HUES48 (cell line): ENCODE data around the gene TTYH1.
"Not testable (repeated sequence)": the region's sequence is repeated elsewhere in the genome, so short reads cannot be mapped to it uniquely, and the experiment has no call there.

Experiments used
- H3K27ac ChIP-seq: one replicate; pipeline ENCODE4 v1.7.0; 2013; ENCODE audit warnings: low read depth, low read length, inconsistent platforms
- H3K27me3 ChIP-seq: 2 replicates; pipeline ENCODE4 v1.6.1; 2013; ENCODE audit warnings: mild to moderate bottlenecking, low read length; ENCODE audit not compliant: control insufficient read depth, insufficient read depth
- H3K36me3 ChIP-seq: 2 replicates; pipeline ENCODE4 v1.6.1; 2013; ENCODE audit warnings: low read length; ENCODE audit not compliant: control insufficient read depth, insufficient read depth
- H3K4me1 ChIP-seq: 2 replicates; pipeline ENCODE4 v1.6.1; 2013; ENCODE audit warnings: mild to moderate bottlenecking, low read length; ENCODE audit not compliant: control insufficient read depth, insufficient read depth
- H3K4me3 ChIP-seq: 2 replicates; pipeline ENCODE4 v1.5.1; 2013; ENCODE audit warnings: mild to moderate bottlenecking, low read depth, low read length
- H3K9ac ChIP-seq: 2 replicates; pipeline ENCODE4 v1.6.1; 2013; ENCODE audit warnings: mild to moderate bottlenecking, low read depth, low read length, moderate library complexity
- H3K9me3 ChIP-seq: 2 replicates; pipeline ENCODE4 v1.6.1; 2013; ENCODE audit warnings: low read length; ENCODE audit not compliant: control insufficient read depth, insufficient read depth

TTYH1 gene

DNA sequence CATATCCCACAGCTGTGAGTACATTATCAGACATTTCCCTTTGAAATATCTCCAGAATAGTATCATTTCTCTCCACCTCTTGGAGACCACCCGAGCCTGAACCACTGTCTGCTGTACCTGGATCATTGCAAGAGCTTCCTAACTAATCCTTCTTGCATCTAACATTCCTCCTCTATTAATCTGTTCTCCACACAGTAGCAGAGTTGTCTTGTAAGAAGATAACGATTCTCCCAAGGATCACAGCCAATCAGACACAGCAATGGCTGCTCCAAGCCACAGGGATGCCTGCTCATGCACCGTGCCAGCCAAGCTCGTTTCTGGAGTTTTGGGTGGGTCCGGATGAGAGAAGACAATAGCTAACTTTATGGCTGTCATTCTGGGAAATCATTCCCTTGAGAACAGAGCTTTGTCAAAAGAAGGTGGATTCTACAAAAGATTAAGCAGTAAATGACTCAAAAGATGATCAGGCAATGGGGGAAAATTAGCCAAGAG, 36.0 kb upstream of the TTYH1 start:
- Histone ChIP-seq H3K4me3 (no peak overlapping the region), H3K9me3 (no peaks in the 10 kb centered on the region), H3K36me3 (no peaks in the 10 kb centered on the region), H3K4me1 (no peaks in the 10 kb centered on the region), H3K9ac (no peak overlapping the region), H3K27me3 (no peaks in the 10 kb centered on the region), H3K27ac (no peak overlapping the region)

GRCh38 chr19:54380897-54381296, 34.4 kb upstream of the TTYH1 start:
- H3K27me3 ChIP-seq = no peaks in the 10 kb centered on the region

DNA sequence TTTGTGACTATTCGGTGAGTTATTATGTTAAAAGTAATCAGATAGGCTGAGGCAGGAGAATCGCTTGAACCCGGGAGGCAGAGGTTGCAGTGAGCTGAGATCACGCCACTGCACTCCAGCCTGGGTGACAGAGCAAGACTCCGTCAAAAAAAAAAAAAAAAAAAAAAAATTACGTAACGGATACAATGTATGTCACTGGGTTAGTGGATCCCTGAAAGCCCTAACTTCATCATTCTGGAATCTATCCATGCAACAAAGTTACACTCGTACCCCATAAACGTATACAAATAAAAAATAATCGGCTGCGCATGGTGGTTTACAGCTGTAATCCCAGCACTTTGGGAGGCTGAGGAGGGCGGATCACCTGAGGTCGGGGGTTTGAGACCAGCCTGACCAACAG, 33.2 kb upstream of the TTYH1 start:
- H3K4me1 ChIP-seq, H3K27ac ChIP-seq, H3K9ac ChIP-seq, H3K9me3 ChIP-seq, H3K36me3 ChIP-seq, H3K4me3 ChIP-seq, H3K27me3 ChIP-seq: not testable (repeated sequence)

More at GRCh38 chr19:54380897-54381296, 34.4 kb upstream of the TTYH1 start:
- H3K4me1 ChIP-seq = no peaks in the 10 kb centered on the region
- H3K36me3 ChIP-seq = no peaks in the 10 kb centered on the region
- H3K4me3 ChIP-seq = no peak overlapping the region
- no peak overlapping the region for H3K27ac ChIP-seq
- no peak overlapping the region for H3K9ac ChIP-seq
- no peaks in the 10 kb centered on the region for H3K9me3 ChIP-seq

- peaks cover 12% of the 10 kb centered on the region for H3K27me3 ChIP-seq
Observed at GRCh38 chr19:54383330-54383729, 31.9 kb upstream of the TTYH1 start.

GRCh38 chr19:54387991-54388801, 27.1 kb upstream of the TTYH1 start:
- Histone ChIP-seq H3K27ac (no peak overlapping the region), H3K9ac (no peak overlapping the region)

More at GRCh38 chr19:54383330-54383729, 31.9 kb upstream of the TTYH1 start:
- H3K36me3 ChIP-seq = no peaks in the 10 kb centered on the region
- no peaks in the 10 kb centered on the region for H3K4me1 ChIP-seq
- no peak overlapping the region for H3K9ac ChIP-seq
- H3K9me3 ChIP-seq = no peaks in the 10 kb centered on the region
- H3K4me3 ChIP-seq = no peak overlapping the region
- no peak overlapping the region for H3K27ac ChIP-seq

GRCh38 chr19:54388802-54389139, 26.5 kb upstream of the TTYH1 start:
- Histone ChIP-seq H3K27ac (no peak overlapping the region), H3K36me3 (no peaks in the 10 kb centered on the region), H3K4me3 (peak overlapping the region; percentile 34; the same call in 1 of the 2 replicates), H3K27me3 (peaks cover 20% of the 10 kb centered on the region), H3K9ac (no peak overlapping the region), H3K9me3 (no peaks in the 10 kb centered on the region), H3K4me1 (peaks cover 12% of the 10 kb centered on the region)

More at GRCh38 chr19:54387991-54388801, 27.1 kb upstream of the TTYH1 start:
- H3K4me3 ChIP-seq = peak overlapping the region; percentile 34
- H3K36me3 ChIP-seq = no peaks in the 10 kb centered on the region
- H3K27me3 ChIP-seq = peaks cover 20% of the 10 kb centered on the region
- H3K4me1 ChIP-seq = peaks cover 12% of the 10 kb centered on the region
- H3K9me3 ChIP-seq = no peaks in the 10 kb centered on the region

- Histone ChIP-seq H3K9ac (no peak overlapping the region), H3K27me3 (peaks cover 20% of the 10 kb centered on the region), H3K36me3 (no peaks in the 10 kb centered on the region), H3K4me1 (peaks cover 12% of the 10 kb centered on the region), H3K27ac (no peak overlapping the region), H3K9me3 (no peaks in the 10 kb centered on the region), H3K4me3 (no peak overlapping the region)
Observed at GRCh38 chr19:54389553-54389952, 25.7 kb upstream of the TTYH1 start.

DNA sequence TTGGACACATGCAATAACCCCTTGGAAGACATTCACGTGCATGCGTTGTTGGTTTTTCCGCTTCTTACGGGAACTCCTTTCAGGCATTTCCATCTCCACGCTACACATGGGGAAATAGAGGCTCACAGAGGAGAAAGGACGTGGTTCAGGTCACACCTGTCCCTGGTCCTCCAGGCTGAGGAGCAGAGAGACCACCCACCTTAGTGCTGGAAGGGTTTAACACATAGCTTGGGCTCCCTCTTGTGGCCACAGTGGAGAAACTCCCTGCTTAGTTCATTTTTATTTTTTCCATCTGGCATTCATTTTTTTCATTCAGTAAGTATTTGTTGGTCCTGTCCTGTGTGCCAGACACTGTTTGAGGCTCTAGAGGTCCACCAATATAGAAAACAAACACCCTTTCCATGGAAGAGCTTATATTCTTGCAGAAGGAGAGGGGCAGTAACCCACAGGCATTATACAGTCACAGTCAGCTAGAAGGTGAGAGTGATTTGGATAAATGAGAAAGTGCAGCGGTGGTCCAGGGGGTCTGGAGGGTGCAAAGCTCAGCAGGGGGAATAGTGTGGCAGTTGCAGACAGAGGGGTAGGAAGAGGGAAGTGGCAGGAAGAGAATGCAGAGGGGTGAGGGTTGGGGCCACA, 24.2 kb upstream of the TTYH1 start:
- Histone ChIP-seq H3K4me1 (peaks cover 12% of the 10 kb centered on the region), H3K36me3 (no peaks in the 10 kb centered on the region), H3K9me3 (no peaks in the 10 kb centered on the region), H3K9ac (no peak overlapping the region), H3K27me3 (peaks cover 20% of the 10 kb centered on the region), H3K27ac (peak overlapping the region; percentile 14), H3K4me3 (no peak overlapping the region)

DNA sequence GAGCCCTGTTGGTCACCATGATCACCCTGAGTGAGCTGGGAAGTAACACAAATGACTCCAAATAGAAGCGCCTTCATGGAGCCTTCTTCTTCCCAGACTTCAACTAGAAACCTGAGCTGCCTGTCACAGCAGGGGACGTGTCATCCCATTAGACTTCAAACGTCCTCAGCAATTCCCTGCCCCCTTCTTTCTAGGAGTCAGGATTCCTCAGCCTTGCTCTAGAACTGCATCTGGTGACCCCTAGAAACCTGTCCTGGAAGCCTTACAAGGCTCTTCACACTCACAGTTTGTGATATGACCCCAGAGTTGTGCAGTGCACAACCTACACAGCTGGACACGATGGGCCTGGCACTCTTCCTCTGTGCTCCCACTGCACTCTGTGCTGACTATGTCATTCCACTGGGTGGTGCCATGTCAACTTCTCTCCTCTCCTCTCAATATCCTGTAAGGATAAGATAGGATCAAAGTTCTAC, 23.6 kb upstream of the TTYH1 start:
- H3K36me3 ChIP-seq = no peaks in the 10 kb centered on the region
- H3K4me1 ChIP-seq = peaks cover 12% of the 10 kb centered on the region
- no peaks in the 10 kb centered on the region for H3K9me3 ChIP-seq
- H3K27ac ChIP-seq = peak overlapping the region; percentile 14
- H3K4me3 ChIP-seq = no peak overlapping the region
- H3K27me3 ChIP-seq = peaks cover 20% of the 10 kb centered on the region
- H3K9ac ChIP-seq = no peak overlapping the region

- no peaks in the 10 kb centered on the region for H3K9me3 ChIP-seq
- H3K36me3 ChIP-seq = no peaks in the 10 kb centered on the region
- no peak overlapping the region for H3K27ac ChIP-seq
- H3K4me3 ChIP-seq = no peak overlapping the region
- no peak overlapping the region for H3K9ac ChIP-seq
- peaks cover 20% of the 10 kb centered on the region for H3K27me3 ChIP-seq
- peaks cover 12% of the 10 kb centered on the region for H3K4me1 ChIP-seq
Observed at GRCh38 chr19:54392105-54392504, 23.2 kb upstream of the TTYH1 start.

GRCh38 chr19:54393381-54393780, 21.9 kb upstream of the TTYH1 start:
- H3K9me3 ChIP-seq = no peaks in the 10 kb centered on the region
- H3K4me3 ChIP-seq = no peak overlapping the region
- no peak overlapping the region for H3K27ac ChIP-seq
- H3K27me3 ChIP-seq = peaks cover 7% of the 10 kb centered on the region
- no peaks in the 10 kb centered on the region for H3K36me3 ChIP-seq
- no peak overlapping the region for H3K9ac ChIP-seq
- H3K4me1 ChIP-seq = peaks cover 12% of the 10 kb centered on the region
